Keratinocyte (primary cell): ENCODE results near the gene KREMEN1. TPM values are rescaled to one million over a fixed set of nuclear protein-coding genes. Genes with fewer than 3 reads are reported as not detected.

ENCODE experiments used
- DNase-seq: peaks from one replicate; pipeline ENCODE4 v3.0.0-alpha.2; 2011; ENCODE audit warnings: low read depth, missing footprints, low spot score
- FAIRE-seq: peaks from 2 replicates; lab custom pipeline; 2011; peaks lifted over from hg19 to GRCh38; lab: Jason Lieb, UNC
- H2AFZ ChIP-seq: 2 replicates; pipeline ENCODE4 v1.6.0; 2012; ENCODE audit warnings: low read length, control low read depth, inconsistent platforms; ENCODE audit not compliant: control insufficient read depth
- H3K27ac ChIP-seq: 2 replicates; pipeline ENCODE4 v1.5.1; 2011; ENCODE audit warnings: low read length; ENCODE audit not compliant: control insufficient read depth, insufficient read depth
- H3K27me3 ChIP-seq: 3 replicates; pipeline ENCODE4 v1.6.0; 2011; ENCODE audit warnings: low read length; ENCODE audit not compliant: control insufficient read depth, insufficient read depth; ENCODE audit errors: extremely low read depth
- H3K36me3 ChIP-seq, 2 experiments: 2 replicates in 1 of 2; 3 replicates in 1 of 2; pipeline ENCODE4 v1.5.1; 2011; ENCODE audit warnings: low read length in 2 of 2, mild to moderate bottlenecking in 1 of 2; ENCODE audit not compliant: control insufficient read depth in 2 of 2, insufficient read depth in 2 of 2; ENCODE audit errors: extremely low read depth in 1 of 2
- H3K4me1 ChIP-seq: 3 replicates; pipeline ENCODE4 v1.5.1; 2011; ENCODE audit warnings: low read length; ENCODE audit not compliant: control insufficient read depth, insufficient read depth; ENCODE audit errors: extremely low read depth
- H3K4me2 ChIP-seq: 3 replicates; pipeline ENCODE4 v1.6.0; 2011; ENCODE audit warnings: low read depth, low read length; ENCODE audit not compliant: control insufficient read depth, insufficient read depth; ENCODE audit errors: extremely low read depth
- H3K4me3 ChIP-seq, 3 experiments: fragments of 200-600 bp in 1 of 3; sonication (generic) in 1 of 3; 2 replicates in 2 of 3; 3 replicates in 1 of 3; pipeline ENCODE4 v1.5.1; 2011 to 2016; ENCODE audit warnings: low read length in 3 of 3, mild to moderate bottlenecking in 3 of 3, control low read depth in 2 of 3, inconsistent platforms in 1 of 3, low read depth in 1 of 3, mixed read lengths in 1 of 3, mixed run types in 1 of 3, moderate library complexity in 1 of 3; ENCODE audit not compliant: control insufficient read depth in 2 of 3, insufficient read depth in 2 of 3; ENCODE audit errors: extremely low read depth in 1 of 3
- H3K79me2 ChIP-seq: 2 replicates; pipeline ENCODE4 v1.6.0; 2012; ENCODE audit warnings: low read length; ENCODE audit not compliant: control insufficient read depth, insufficient read depth
- H3K9ac ChIP-seq: 3 replicates; pipeline ENCODE4 v1.6.0; 2011; ENCODE audit warnings: low read length; ENCODE audit not compliant: control insufficient read depth, insufficient read depth; ENCODE audit errors: extremely low read depth
- H3K9me1 ChIP-seq: 3 replicates; pipeline ENCODE4 v1.6.0; 2011; ENCODE audit warnings: low read length; ENCODE audit not compliant: control insufficient read depth, insufficient read depth; ENCODE audit errors: extremely low read depth
- H3K9me3 ChIP-seq: 2 replicates; pipeline ENCODE4 v1.5.1; 2012; ENCODE audit warnings: low read depth, low read length; ENCODE audit not compliant: control insufficient read depth
- H4K20me1 ChIP-seq: 3 replicates; pipeline ENCODE4 v1.6.0; 2011; ENCODE audit warnings: low read length; ENCODE audit not compliant: control insufficient read depth, insufficient read depth; ENCODE audit errors: extremely low read depth
- EZH2 ChIP-seq: IDR thresholded peaks from one replicate; pipeline ENCODE4 v1.6.1; 2012; ENCODE audit warnings: inconsistent platforms, mild to moderate bottlenecking, low read length, moderate library complexity
- dilution Hi-C: fragments of 300-500 bp; cut with MboI; formaldehyde crosslinking; loops from one replicate; pipeline ENCODE4 v1.7.0; 2020; ENCODE audit warnings: low sequenced_read_pairs; ENCODE audit not compliant: extremely low pct_ligation_motif_present
- polyA plus RNA-seq, 5 experiments: library from polyadenylated mRNA; depleted of rRNA in 3 of 5; stranded (reverse) in 3 of 5; stranded (forward) in 1 of 5; unstranded in 1 of 5; fragments of >200 nt; gene quantifications; 1 replicate in 1 of 5; 2 replicates in 3 of 5; 3 replicates in 1 of 5; pipeline versions ENCODE4 v1.2.1 to v1.2.3, GENCODE V29; 2011 to 2012; ENCODE audit warnings: missing spikeins in 2 of 5, low read depth in 1 of 5, low replicate concordance in 1 of 5
- TF ChIP-seq, protein P1 (sequence below), 3 experiments: IDR thresholded peaks in 1 of 3; conservative IDR thresholded peaks in 1 of 3; optimal IDR thresholded peaks in 1 of 3; 2 replicates in 2 of 3; 3 replicates in 1 of 3; pipeline versions ENCODE3 to v1.5.1; 2011; ENCODE audit warnings: low read length in 3 of 3, mild to moderate bottlenecking in 3 of 3, moderate library complexity in 2 of 3, control low read depth in 1 of 3, inconsistent platforms in 1 of 3; ENCODE audit not compliant: insufficient read depth in 2 of 3; ENCODE audit errors: extremely low read depth in 1 of 3

KREMEN1 gene
- polyA plus RNA-seq, 1 donor (not counting 4 experiments of a cell fraction or from before 2014, with no cell fraction given) = 6.8 TPM

DNA sequence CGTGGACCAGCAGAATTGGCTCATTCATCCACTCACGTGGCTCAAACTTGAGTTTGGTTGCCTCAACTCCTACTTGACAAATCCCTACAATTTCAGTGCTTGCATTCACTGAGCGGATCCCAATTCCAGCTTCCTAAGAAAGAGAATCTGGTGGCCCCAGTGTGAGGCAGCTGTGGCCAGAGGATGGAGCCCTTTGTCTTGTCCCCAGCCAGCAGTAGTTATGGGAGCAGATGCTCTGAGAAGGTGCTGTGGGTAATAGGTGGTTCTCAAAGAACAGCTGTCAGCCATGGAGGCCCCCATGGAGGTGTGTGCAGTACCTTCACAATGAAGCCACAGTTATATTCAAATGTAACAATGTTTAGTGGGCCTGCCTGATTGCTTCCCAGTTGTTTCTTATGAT, 39.3 kb downstream of the KREMEN1 start:
- TF ChIP-seq EZH2 = no peak
- TF ChIP-seq, protein P1, sequence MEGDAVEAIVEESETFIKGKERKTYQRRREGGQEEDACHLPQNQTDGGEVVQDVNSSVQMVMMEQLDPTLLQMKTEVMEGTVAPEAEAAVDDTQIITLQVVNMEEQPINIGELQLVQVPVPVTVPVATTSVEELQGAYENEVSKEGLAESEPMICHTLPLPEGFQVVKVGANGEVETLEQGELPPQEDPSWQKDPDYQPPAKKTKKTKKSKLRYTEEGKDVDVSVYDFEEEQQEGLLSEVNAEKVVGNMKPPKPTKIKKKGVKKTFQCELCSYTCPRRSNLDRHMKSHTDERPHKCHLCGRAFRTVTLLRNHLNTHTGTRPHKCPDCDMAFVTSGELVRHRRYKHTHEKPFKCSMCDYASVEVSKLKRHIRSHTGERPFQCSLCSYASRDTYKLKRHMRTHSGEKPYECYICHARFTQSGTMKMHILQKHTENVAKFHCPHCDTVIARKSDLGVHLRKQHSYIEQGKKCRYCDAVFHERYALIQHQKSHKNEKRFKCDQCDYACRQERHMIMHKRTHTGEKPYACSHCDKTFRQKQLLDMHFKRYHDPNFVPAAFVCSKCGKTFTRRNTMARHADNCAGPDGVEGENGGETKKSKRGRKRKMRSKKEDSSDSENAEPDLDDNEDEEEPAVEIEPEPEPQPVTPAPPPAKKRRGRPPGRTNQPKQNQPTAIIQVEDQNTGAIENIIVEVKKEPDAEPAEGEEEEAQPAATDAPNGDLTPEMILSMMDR (optimal IDR thresholded peaks at IDR 0.05 in 1 of 3, IDR thresholded peaks at IDR 0.05 in 1 of 3, conservative IDR thresholded peaks at IDR 0.05 in 1 of 3; ENCODE audit: extremely low read depth in 1 of 3, insufficient read depth in 2 of 3, low read length in 3 of 3) = no peak
- Histone ChIP-seq H3K27me3 (no peaks in the 10 kb centered on the region), H3K27ac (no peak overlapping the region), H3K9me1 (no peaks in the 10 kb centered on the region), H3K79me2 (no peaks in the 10 kb centered on the region), H3K9ac (no peak overlapping the region), H3K4me3 (no peak overlapping the region), H3K36me3 (no peaks in the 10 kb centered on the region), H3K9me3 (no peaks in the 10 kb centered on the region), H3K4me2 (no peak overlapping the region), H2AFZ (no peak overlapping the region), H3K4me1 (peaks cover 12% of the 10 kb centered on the region), H4K20me1 (no peaks in the 10 kb centered on the region)
- FAIRE-seq = no peak
- DNase-seq = no peak
- dilution Hi-C loops = no loop called here

DNA sequence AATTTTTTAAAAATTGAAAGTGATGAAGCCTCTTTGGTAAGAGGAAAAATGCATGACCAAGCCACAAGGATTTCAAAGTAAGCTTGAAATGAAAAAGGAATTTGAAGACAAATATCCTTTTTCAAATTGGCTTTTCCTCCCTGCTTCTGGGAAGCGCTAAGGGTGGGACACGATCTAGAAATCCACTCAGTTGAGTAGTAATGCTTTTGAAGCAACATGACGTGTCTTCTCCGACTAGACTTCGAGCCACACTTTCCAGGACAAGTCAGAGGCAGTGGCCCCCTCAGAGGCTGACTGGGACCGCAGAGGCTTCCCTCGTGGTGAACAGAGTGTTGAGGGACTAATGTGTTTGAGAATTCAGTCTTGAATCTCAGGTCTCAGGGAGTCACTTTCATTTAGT, 39.8 kb downstream of the KREMEN1 start:
- Histone ChIP-seq H3K9ac (no peak overlapping the region), H3K4me1 (peaks cover 11% of the 10 kb centered on the region), H3K4me2 (no peak overlapping the region), H3K9me3 (no peaks in the 10 kb centered on the region), H2AFZ (no peak overlapping the region), H3K9me1 (no peaks in the 10 kb centered on the region), H3K27ac (no peak overlapping the region), H3K4me3 (no peak overlapping the region), H3K36me3 (peaks cover 0 to under 1% of the 10 kb centered on the region in 2 experiments), H3K27me3 (no peaks in the 10 kb centered on the region), H3K79me2 (no peaks in the 10 kb centered on the region), H4K20me1 (no peaks in the 10 kb centered on the region)
- DNase-seq = no peak
- TF ChIP-seq, protein P1 (optimal IDR thresholded peaks at IDR 0.05 in 1 of 3, IDR thresholded peaks at IDR 0.05 in 1 of 3, conservative IDR thresholded peaks at IDR 0.05 in 1 of 3; ENCODE audit: extremely low read depth in 1 of 3, insufficient read depth in 2 of 3, low read length in 3 of 3) = no peak
- TF ChIP-seq EZH2 = no peak
- dilution Hi-C loops = no loop called here
- FAIRE-seq = no peak
